Measurements from ENCODE around the gene ZNF385A.

ZNF385A gene, protein sequence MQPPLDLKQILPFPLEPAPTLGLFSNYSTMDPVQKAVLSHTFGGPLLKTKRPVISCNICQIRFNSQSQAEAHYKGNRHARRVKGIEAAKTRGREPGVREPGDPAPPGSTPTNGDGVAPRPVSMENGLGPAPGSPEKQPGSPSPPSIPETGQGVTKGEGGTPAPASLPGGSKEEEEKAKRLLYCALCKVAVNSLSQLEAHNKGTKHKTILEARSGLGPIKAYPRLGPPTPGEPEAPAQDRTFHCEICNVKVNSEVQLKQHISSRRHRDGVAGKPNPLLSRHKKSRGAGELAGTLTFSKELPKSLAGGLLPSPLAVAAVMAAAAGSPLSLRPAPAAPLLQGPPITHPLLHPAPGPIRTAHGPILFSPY

DNA sequence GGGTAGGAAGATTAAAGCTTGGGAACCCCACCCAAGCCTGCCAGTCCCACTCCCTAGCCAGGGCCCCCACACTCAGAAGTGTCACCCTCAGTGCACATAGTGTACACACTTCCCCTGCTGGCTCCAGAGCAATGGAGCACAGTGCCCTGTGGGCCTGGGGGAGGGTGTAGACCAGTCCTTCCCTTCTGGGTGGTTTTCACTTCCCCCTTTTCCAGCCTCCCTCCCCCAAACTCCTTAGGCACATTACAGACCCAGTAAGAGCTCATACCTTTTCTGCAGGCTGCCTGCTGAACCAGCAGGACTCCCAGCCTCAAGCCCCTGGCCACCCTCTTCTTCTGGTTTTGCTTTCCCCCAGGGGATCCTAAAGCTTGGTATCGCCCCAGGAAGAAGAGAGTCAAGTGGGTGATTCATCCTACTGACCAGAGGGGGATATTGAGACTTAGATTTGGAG, at the start of gene ZNF385A:
Gene ZNF385A (minus strand): TSS at position 143 of the 451 bp plus-strand sequence. CDS start 219 bp downstream, outside the sequence.
- Mint-ChIP-seq H3K27me3 (ENCODE audit: low read depth) (no peaks in the 10 kb centered on the region), H3K27ac (no peak within 1 kb of the TSS), H3K36me3 (ENCODE audit: low read depth) (no peaks in the 10 kb centered on the region), H3K4me3 (no peak within 1 kb of the TSS), H3K4me1 (ENCODE audit: low read depth) (peaks cover 2% of the 10 kb centered on the region), H3K9me3 (no peaks in the 10 kb centered on the region)
- no peak for DNase-seq (ENCODE audit: low spot score)

DNA sequence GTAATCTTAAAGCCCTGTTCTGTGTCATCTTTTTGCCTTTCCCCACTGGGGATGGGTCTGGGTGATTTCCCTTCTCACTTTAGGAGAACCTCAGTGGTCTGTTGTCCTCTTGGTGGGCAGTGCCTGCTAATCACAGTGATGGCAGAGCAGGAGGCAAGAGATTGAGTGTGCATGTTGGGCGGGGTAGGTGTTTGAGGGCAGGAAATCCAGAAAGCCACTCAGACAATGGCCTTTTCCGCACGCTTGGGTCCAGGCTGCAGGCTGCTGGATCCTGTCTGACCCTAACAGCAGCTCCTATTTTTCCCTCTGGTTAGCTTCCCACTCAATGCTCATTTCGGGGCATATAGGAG, 48.3 kb upstream of the ZNF385A start:
- Mint-ChIP-seq H3K36me3 (ENCODE audit: low read depth) (no peaks in the 10 kb centered on the region), H3K27ac (no peak overlapping the region), H3K27me3 (ENCODE audit: low read depth) (peaks cover 2% of the 10 kb centered on the region), H3K4me1 (ENCODE audit: low read depth) (peaks cover 30% of the 10 kb centered on the region), H3K9me3 (no peaks in the 10 kb centered on the region), H3K4me3 (peak overlapping the region; percentile 61)
- no peak for DNase-seq (ENCODE audit: low spot score)

DNA sequence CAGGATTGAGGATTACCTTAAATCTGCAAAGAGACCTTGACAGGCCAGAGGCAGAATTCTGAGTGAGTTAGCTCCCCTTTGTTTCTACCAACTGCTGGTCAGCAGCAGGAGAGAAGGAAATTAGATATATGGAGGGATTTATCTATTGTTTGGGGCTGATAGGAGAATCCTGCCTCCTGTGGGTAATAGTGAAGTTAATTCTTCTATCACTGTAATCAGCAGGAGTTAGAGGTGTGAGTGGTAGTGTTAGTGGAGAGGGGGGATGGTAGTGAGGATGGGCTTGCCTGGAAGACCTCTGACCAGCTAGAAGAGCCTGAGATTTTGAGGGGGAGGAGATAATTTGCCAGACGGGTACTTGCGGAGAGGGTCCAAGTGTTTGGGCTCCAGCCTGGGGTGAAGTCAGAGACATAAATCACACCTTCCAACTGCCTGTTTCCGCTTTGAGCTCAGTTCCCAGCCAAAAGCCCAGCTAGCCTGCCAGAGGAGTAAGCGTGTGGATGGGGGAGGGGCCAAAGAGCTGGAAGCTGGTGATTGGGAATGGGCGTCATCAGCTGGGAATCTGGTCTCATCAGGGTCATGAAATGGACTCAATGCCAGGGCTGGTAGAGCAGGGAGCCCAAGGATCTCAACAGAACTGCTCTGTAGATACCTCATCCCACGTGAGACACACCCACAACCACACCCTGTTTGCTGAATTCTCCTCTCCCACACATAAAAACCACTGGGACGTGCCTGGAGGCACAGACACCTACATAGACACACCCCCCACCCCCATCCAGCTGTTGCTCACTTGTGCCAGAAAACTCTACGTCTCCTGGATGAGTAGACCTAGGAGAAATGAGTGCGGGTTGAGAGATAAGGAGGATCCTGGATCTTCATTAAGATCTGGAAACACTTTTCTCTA, 47.6 kb upstream of the ZNF385A start:
- DNase-seq (ENCODE audit: low spot score) = peak; percentile 53
- no peaks in the 10 kb centered on the region for H3K9me3 Mint-ChIP-seq
- H3K27me3 Mint-ChIP-seq (ENCODE audit: low read depth) = peaks cover 7% of the 10 kb centered on the region
- peak overlapping the region; percentile 61 for H3K4me3 Mint-ChIP-seq
- peaks cover 32% of the 10 kb centered on the region for H3K4me1 Mint-ChIP-seq (ENCODE audit: low read depth)
- H3K27ac Mint-ChIP-seq = no peak overlapping the region
- H3K36me3 Mint-ChIP-seq (ENCODE audit: low read depth) = no peaks in the 10 kb centered on the region

DNA sequence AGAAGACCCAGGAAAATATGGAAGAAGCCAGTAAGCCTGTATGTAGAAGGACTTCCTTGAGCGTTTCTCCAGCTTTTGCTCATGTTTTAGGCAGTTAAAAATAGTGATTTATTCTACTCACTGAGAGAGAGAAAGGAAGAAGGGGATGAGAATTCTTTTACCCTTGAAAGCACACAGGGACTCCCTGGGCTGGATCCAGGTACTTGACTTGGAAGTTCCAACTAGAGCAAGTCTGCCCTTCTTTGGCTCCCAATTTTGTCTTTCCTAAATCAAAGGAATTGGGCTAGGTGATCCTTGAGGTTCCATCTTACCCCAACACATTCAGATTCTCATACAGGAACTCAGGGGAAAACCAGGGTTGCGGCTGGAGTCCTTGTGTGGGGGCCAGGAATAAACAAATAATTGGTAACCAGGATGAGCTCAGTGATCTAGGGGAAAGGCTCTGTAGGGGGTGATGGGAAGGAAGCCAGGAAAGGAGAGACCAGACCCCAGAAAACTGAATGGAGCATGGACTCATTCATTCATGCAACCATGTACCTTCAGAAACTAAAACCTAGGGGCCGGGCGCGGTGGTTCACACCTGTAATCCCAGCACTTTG, 46.0 kb upstream of the ZNF385A start:
- H3K27me3 Mint-ChIP-seq (ENCODE audit: low read depth) = peaks cover 18% of the 10 kb centered on the region
- H3K27ac Mint-ChIP-seq = no peak overlapping the region
- H3K9me3 Mint-ChIP-seq = no peaks in the 10 kb centered on the region
- peaks cover 36% of the 10 kb centered on the region for H3K4me1 Mint-ChIP-seq (ENCODE audit: low read depth)
- H3K36me3 Mint-ChIP-seq (ENCODE audit: low read depth) = no peaks in the 10 kb centered on the region
- H3K4me3 Mint-ChIP-seq = no peak overlapping the region
- no peak for DNase-seq (ENCODE audit: low spot score)

DNA sequence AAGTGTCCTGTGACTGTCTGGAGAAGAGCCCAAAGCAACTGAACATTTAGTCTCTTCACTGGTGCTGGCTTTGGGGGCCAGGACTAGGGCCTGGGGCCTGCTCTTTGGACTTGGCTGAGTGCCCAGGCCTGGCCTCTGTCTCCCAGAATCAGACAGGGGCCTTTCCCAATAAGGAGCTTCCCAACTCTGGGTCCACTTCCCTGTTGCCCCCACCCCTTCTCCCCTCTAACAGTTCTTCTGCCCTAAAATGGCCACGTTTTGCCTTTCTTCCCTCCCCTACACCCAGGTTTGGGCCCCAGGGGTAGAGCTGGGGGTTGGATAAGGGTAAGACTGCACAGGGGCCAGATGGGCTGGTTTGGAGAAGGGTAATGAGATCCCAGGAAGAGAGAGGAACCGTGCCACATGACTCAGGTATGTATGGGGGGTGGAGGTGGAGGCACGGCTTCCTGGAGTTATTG, 44.5 kb upstream of the ZNF385A start:
- no peak for DNase-seq (ENCODE audit: low spot score)
- no peaks in the 10 kb centered on the region for H3K36me3 Mint-ChIP-seq (ENCODE audit: low read depth)
- H3K4me1 Mint-ChIP-seq (ENCODE audit: low read depth) = peaks cover 36% of the 10 kb centered on the region
- H3K27ac Mint-ChIP-seq = no peak overlapping the region
- peaks cover 28% of the 10 kb centered on the region for H3K27me3 Mint-ChIP-seq (ENCODE audit: low read depth)
- H3K4me3 Mint-ChIP-seq = no peak overlapping the region
- H3K9me3 Mint-ChIP-seq = no peaks in the 10 kb centered on the region

DNA sequence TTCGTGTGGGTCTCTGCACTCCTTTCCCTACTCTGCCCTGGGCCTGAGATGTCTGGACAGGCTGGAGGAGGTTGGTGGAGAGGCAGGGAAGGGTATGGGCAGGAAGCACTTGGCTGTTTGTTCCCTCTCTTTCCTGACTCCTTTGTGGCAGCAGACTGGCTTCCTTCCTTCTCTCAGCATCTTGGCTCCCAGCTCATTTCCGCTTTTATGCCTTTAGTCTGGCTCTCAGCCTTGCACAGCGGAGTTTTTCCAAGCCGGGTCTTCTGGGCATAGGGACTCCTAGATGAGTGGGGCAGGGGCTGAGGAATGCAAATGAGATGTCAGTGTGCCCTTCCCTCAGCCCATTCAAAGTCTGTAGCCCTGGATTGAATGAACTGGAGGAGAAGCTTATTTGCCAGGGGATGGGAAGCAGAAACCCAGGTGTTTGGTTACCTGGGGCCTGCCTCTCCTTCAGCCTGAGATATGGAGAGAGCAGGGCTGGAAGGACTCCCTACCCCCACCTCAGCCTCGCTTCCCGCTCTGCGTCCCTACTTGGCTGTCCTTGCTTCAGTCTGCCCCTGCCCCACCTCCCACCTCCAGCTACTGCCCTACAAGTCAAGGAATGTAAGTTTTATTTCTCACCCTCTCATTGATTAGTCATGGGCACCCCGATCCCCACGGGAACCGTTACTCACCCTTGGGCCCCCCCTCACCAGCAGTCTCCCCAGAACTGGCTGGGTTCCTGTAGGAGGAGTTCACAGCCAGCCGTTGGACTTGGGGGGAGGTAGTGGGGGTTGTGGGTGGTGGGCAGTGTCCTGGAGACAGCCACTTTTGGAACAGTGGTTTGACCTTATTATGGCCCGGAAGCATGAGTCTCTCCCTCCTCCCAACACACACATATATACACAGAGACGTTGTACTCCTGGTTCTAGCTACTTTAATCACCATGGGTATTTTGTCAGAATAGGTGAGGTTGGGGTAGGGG, 43.8 kb upstream of the ZNF385A start:
- no peak overlapping the region for H3K4me3 Mint-ChIP-seq
- no peak for DNase-seq (ENCODE audit: low spot score)
- H3K27ac Mint-ChIP-seq = peak overlapping the region; percentile 28
- no peaks in the 10 kb centered on the region for H3K9me3 Mint-ChIP-seq
- H3K36me3 Mint-ChIP-seq (ENCODE audit: low read depth) = no peaks in the 10 kb centered on the region
- peaks cover 32% of the 10 kb centered on the region for H3K27me3 Mint-ChIP-seq (ENCODE audit: low read depth)
- peaks cover 35% of the 10 kb centered on the region for H3K4me1 Mint-ChIP-seq (ENCODE audit: low read depth)

DNA sequence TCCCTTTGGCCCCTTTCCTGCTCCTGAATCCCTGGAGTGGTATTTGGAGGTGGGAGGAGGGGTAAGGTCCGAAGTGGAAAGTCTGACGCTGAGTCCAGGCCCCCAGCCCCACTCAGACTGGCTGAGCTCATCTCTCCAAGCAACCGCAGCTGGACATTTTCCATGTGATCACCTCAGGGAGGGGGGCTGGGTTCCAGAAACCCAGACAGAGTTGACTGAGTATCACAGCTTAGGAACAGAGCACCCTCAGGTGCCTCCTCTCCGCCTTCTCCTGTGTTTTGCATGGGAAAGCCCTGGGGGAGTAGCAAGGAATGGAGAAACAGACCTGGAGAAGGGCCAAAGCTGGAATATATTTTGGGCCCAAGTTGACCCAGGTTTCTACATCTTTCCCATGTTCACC, 42.6 kb upstream of the ZNF385A start:
- Mint-ChIP-seq H3K27me3 (ENCODE audit: low read depth) (peaks cover 43% of the 10 kb centered on the region), H3K36me3 (ENCODE audit: low read depth) (no peaks in the 10 kb centered on the region), H3K4me1 (ENCODE audit: low read depth) (peaks cover 28% of the 10 kb centered on the region), H3K9me3 (no peaks in the 10 kb centered on the region), H3K27ac (no peak overlapping the region), H3K4me3 (no peak overlapping the region)
- DNase-seq (ENCODE audit: low spot score) = no peak

DNA sequence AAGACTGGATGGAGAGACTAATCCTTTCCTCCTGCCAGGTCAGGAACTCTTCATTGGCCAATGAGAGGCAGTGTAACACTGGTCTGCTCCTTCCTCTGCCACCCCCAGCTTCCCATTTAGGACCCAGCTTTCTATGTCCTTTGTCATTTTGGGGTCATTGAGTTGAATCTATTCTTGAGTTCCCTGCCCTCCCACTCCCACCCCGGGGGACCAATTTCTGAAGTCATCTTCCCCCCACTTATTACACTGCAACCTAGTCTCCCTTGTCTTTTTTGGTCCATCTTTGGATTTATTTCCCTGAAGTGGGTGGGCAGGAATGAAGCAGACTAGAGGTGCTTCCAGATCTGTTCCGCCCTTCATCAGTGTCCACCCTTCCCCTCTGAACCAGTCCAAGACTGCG, 42.2 kb upstream of the ZNF385A start:
- Mint-ChIP-seq H3K27ac (no peak overlapping the region), H3K4me3 (no peak overlapping the region), H3K27me3 (ENCODE audit: low read depth) (peaks cover 47% of the 10 kb centered on the region), H3K36me3 (ENCODE audit: low read depth) (no peaks in the 10 kb centered on the region), H3K9me3 (no peaks in the 10 kb centered on the region), H3K4me1 (ENCODE audit: low read depth) (peaks cover 24% of the 10 kb centered on the region)
- no peak for DNase-seq (ENCODE audit: low spot score)

DNA sequence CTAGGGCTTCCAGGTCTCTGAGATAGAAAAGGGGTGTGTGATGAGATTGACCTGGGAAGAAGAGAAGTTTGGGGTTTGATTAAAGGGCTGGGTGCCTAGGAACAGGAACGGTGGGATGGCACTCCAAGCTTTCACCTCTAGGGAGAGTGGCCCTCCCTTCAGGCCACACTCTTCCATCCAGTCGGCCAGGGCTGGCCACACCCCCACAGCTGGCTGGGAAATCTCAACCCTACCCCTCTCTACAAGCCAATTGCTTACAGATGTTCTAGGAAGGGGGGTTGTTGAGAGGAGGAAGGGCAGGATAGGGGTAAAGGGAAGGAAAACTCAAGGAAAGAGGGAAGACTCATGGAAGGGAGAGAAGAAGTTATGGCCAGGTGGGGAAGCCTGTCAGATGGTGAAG, 41.2 kb upstream of the ZNF385A start:
- H3K27me3 Mint-ChIP-seq (ENCODE audit: low read depth) = peaks cover 52% of the 10 kb centered on the region

DNA sequence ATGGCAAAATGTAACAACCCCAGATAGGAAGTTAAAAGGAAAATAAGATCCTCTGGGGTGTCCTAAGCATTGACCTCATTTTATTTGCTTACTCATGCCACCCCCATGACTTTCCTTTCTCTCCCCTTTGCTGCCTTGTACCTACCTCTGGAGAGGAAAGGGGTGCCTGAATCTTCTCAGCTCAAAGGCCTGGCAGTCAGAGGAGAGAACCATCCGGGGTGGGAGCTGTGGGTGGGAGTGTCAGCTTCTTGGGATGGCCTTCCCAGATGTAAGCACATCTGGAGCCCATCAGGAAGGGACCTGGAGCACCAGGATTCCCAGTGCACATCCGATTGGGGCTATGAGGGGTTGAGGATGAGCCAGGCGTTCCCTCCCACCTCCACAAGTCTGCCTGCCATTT, 39.7 kb upstream of the ZNF385A start:
- H3K27me3 Mint-ChIP-seq (ENCODE audit: low read depth) = peaks cover 53% of the 10 kb centered on the region
- no peaks in the 10 kb centered on the region for H3K9me3 Mint-ChIP-seq
- H3K4me1 Mint-ChIP-seq (ENCODE audit: low read depth) = peaks cover 27% of the 10 kb centered on the region
- no peak for DNase-seq (ENCODE audit: low spot score)
- no peaks in the 10 kb centered on the region for H3K36me3 Mint-ChIP-seq (ENCODE audit: low read depth)
- H3K4me3 Mint-ChIP-seq = no peak overlapping the region
- H3K27ac Mint-ChIP-seq = no peak overlapping the region

More for the DNA sequence above, 41.2 kb upstream of the ZNF385A start:
- Mint-ChIP-seq H3K9me3 (no peaks in the 10 kb centered on the region), H3K27ac (no peak overlapping the region), H3K36me3 (ENCODE audit: low read depth) (no peaks in the 10 kb centered on the region), H3K4me1 (ENCODE audit: low read depth) (peaks cover 21% of the 10 kb centered on the region), H3K4me3 (no peak overlapping the region)
- DNase-seq (ENCODE audit: low spot score) = no peak

DNA sequence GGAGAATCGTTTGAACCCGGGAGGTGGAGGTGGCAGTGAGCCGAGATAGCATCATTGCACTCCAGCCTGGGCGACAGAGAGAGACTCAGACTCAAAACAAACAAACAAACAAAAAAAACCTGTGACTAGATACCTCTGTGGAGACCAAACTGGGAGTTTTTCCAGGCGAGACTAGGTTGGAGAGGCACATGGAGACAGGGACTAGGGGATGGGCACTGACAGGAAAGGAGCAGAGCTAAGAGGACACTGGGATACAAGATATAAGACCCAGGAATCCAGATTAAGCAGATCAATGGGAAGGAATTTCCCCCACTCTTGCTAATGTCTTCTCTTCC, 39.2 kb upstream of the ZNF385A start:
- H3K27ac Mint-ChIP-seq = no peak overlapping the region

DNA sequence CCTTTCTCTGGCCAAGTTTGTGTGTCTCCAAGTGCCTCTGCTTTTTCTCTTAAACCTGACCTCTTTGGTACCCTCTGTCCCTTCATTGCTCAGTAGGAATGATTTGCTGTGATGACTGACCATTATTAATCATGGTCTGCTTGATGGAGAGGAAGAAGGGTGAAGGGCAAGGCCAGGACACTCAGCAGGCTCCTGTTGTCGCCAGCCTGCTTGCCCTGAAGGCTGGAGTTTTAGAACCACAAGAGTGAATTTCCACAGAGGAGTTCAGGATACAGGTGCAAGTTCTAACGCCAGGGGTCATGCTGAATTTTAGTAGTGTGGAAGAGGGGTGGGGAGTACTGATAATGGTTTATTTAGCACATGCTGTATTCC, 37.3 kb upstream of the ZNF385A start:
- peaks cover 27% of the 10 kb centered on the region for H3K4me1 Mint-ChIP-seq (ENCODE audit: low read depth)
- peaks cover 4% of the 10 kb centered on the region for H3K36me3 Mint-ChIP-seq (ENCODE audit: low read depth)
- no peaks in the 10 kb centered on the region for H3K9me3 Mint-ChIP-seq
- H3K4me3 Mint-ChIP-seq = no peak overlapping the region
- no peak for DNase-seq (ENCODE audit: low spot score)
- peaks cover 47% of the 10 kb centered on the region for H3K27me3 Mint-ChIP-seq (ENCODE audit: low read depth)
- H3K27ac Mint-ChIP-seq = peak overlapping the region; percentile 33

More for the DNA sequence above, 39.2 kb upstream of the ZNF385A start:
- Mint-ChIP-seq H3K4me1 (ENCODE audit: low read depth) (peaks cover 27% of the 10 kb centered on the region), H3K9me3 (no peaks in the 10 kb centered on the region), H3K27me3 (ENCODE audit: low read depth) (peaks cover 53% of the 10 kb centered on the region), H3K4me3 (no peak overlapping the region), H3K36me3 (ENCODE audit: low read depth) (no peaks in the 10 kb centered on the region)
- no peak for DNase-seq (ENCODE audit: low spot score)

DNA sequence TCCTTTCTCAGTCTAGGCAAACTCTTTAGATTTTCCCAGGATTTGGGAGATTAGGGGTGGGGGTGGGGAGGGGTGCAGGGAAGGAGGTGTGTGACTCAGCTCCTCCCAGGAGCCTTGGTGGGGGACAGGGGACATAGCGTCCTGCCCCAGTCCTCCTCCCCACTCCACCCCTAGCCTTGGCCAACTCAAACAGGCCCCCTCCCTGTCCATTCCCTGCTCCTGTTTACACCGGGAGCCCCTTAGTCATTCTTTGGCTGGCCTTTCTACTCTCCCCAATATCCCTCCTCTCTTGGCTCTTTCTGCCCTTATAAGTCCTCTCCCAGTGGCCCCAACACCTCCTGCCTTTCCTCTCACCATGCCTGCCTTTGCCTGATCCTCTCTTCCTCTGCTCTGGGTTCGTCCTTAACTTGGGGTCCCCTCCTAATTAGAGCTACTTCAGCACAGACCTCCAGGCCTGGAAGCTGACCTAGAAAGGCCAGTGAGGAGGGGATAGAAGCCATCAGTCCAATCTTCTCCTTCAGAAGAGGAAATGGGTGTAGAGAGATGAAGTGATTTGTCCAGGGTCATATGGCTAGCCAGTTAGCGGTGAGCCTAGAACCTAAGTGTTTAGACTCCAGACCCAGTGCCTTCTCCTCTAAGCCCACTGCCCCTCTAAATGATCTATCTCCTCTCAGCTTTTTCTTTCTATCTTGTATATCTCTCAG, 36.8 kb upstream of the ZNF385A start:
- Mint-ChIP-seq H3K4me3 (no peak overlapping the region), H3K27ac (peak overlapping the region; percentile 33), H3K4me1 (ENCODE audit: low read depth) (peaks cover 31% of the 10 kb centered on the region), H3K36me3 (ENCODE audit: low read depth) (peaks cover 7% of the 10 kb centered on the region), H3K9me3 (no peaks in the 10 kb centered on the region), H3K27me3 (ENCODE audit: low read depth) (peaks cover 45% of the 10 kb centered on the region)
- no peak for DNase-seq (ENCODE audit: low spot score)

All from T-helper 2 cell treated with Interferon-gamma antibody and Interleukin-4, amounts not matched to agents 5 μg/mL and 100 μg/mL, for 36 hours (primary cell).